K562 (cell line): ENCODE results near the gene SNX27. TPM values are rescaled to one million over a fixed set of nuclear protein-coding genes. Genes with fewer than 3 reads are reported as not detected.
A peak's percentile ranks its signal among the peaks of the same experiment; 100 is the strongest.

Experiments
- ATAC-seq: fragments of 200-7000 bp; cut with Tn5 transposase; 3 replicates; pipeline ENCODE4 v1.9.1; 2020; ENCODE audit warnings: moderate library complexity
- BruUV-seq: library from RNA; stranded (reverse); fragments of 400-500 nt; replicated peaks from 2 replicates; lab custom pipeline; 2021; lab: Mats Ljungman, UMichigan
- CTCF ChIA-PET: fragments of 300-600 bp; formaldehyde crosslinking; extraction: SDS; loops from one replicate; lab custom pipeline; 2021; ENCODE audit warnings: low intra/inter-chr PET ratio; lab: Yijun Ruan, JAX
- POLR2A ChIA-PET: fragments of 300-600, 350-650 bp; sonication (Branson Sonifier 250); formaldehyde crosslinking; extraction: SDS; loops from one replicate; lab custom pipeline; 2021; ENCODE audit warnings: antibody characterized with exemption, inconsistent platforms; lab: Yijun Ruan, JAX
- DNase-seq, 4 experiments: peaks; one replicate each; pipeline versions ENCODE4 v3.0.0 to v3.0.0-alpha.2; 2011 to 2018; ENCODE audit warnings: low spot score in 3 of 4, mixed read lengths in 3 of 4; ENCODE audit errors: extremely low read depth in 1 of 4
- FAIRE-seq: peaks from 2 replicates; lab custom pipeline; 2011; peaks lifted over from hg19 to GRCh38; lab: Jason Lieb, UNC
- H2AFZ ChIP-seq: 2 replicates; pipeline ENCODE4 v1.6.0; 2011; ENCODE audit warnings: low read depth, low read length, control low read depth, inconsistent platforms
- H3K27ac ChIP-seq: fragments of 200-600 bp; 3 replicates; pipeline ENCODE4 v1.8.0; 2011; ENCODE audit warnings: low read depth, mild to moderate bottlenecking, control low read depth, inconsistent platforms, low read length, moderate library complexity, mixed read lengths; ENCODE audit errors: extremely low read depth
- H3K27me3 ChIP-seq, 2 experiments: fragments of 300-600 bp in 1 of 2; 2 replicates in 1 of 2; 3 replicates in 1 of 2; pipeline versions ENCODE4 v1.6.0 to v1.8.0; 2011; ENCODE audit warnings: inconsistent platforms in 2 of 2, low read length in 2 of 2, mild to moderate bottlenecking in 1 of 2, mixed read lengths in 1 of 2, moderate library complexity in 1 of 2; ENCODE audit not compliant: control insufficient read depth in 2 of 2, insufficient read depth in 2 of 2
- H3K36me3 ChIP-seq: fragments of 300-600 bp; 3 replicates; pipeline ENCODE4 v1.8.0; 2011; ENCODE audit warnings: mild to moderate bottlenecking, low read length, inconsistent platforms; ENCODE audit not compliant: control insufficient read depth, insufficient read depth
- H3K4me1 ChIP-seq, 2 experiments: fragments of 200-600 bp in 1 of 2; replicated peaks in 1 of 2; 2 replicates in 1 of 2; 3 replicates in 1 of 2; pipeline versions ENCODE4 v1.5.1 to v1.8.0; 2011; ENCODE audit warnings: inconsistent platforms in 2 of 2, low read length in 2 of 2, mild to moderate bottlenecking in 1 of 2, mixed read lengths in 1 of 2, moderate library complexity in 1 of 2; ENCODE audit not compliant: control insufficient read depth in 2 of 2, insufficient read depth in 2 of 2
- H3K4me2 ChIP-seq: 2 replicates; pipeline ENCODE4 v1.6.1; 2011; ENCODE audit warnings: low read length, control low read depth, inconsistent platforms, mixed read lengths; ENCODE audit not compliant: insufficient read depth
- H3K4me3 ChIP-seq: fragments of 200-600 bp; sonication (generic), shearing (Covaris generic); 2 replicates; pipeline ENCODE4 v1.5.1; 2016; ENCODE audit warnings: control low read depth, inconsistent platforms
- H3K79me2 ChIP-seq: fragments of 200-600 bp; 3 replicates; pipeline ENCODE4 v1.8.0; 2011; ENCODE audit warnings: low read length, inconsistent platforms; ENCODE audit not compliant: control insufficient read depth, insufficient read depth
- H3K9ac ChIP-seq, 2 experiments: 2 replicates each; pipeline versions ENCODE4 v1.6.0 to v1.6.1; 2011; ENCODE audit warnings: low read depth in 2 of 2, low read length in 2 of 2, control low read depth in 1 of 2, inconsistent platforms in 1 of 2, mild to moderate bottlenecking in 1 of 2, mixed read lengths in 1 of 2; ENCODE audit not compliant: insufficient read depth in 1 of 2
- H3K9me1 ChIP-seq: one replicate; pipeline ENCODE4 v1.6.0; 2011; ENCODE audit warnings: inconsistent platforms, mild to moderate bottlenecking, low read length, moderate library complexity; ENCODE audit not compliant: control insufficient read depth, insufficient read depth
- H3K9me3 ChIP-seq: replicated peaks from 2 replicates; pipeline ENCODE4 v1.5.1; 2011; ENCODE audit warnings: low read depth, low read length, inconsistent platforms; ENCODE audit not compliant: control insufficient read depth, insufficient read depth
- H4K20me1 ChIP-seq: replicated peaks from 2 replicates; pipeline ENCODE4 v1.6.1; 2011; ENCODE audit warnings: low read length, inconsistent platforms, mixed read lengths; ENCODE audit not compliant: control insufficient read depth, insufficient read depth
- GTF2E2 ChIP-seq: fragments of 200-800 bp; sonication (Bioruptor generic); IDR thresholded peaks from 2 replicates; pipeline ENCODE4 v1.6.1; 2016; ENCODE audit warnings: missing genetic modification characterization, missing compliant biosample characterization
- HDAC2 ChIP-seq: fragments of 450-650 bp; IDR thresholded peaks from 2 replicates; pipeline ENCODE4 v1.6.1; 2016; ENCODE audit warnings: mild to moderate bottlenecking
- PHB2 ChIP-seq: fragments of 450-650 bp; IDR thresholded peaks from 2 replicates; pipeline ENCODE4 v1.6.1; 2017; ENCODE audit warnings: low read depth
- RAD51 ChIP-seq: fragments of 450-650 bp; IDR thresholded peaks from 2 replicates; pipeline ENCODE4 v1.7.1; 2016; ENCODE audit warnings: low read depth, mild to moderate bottlenecking, borderline replicate concordance
- WGBS: fragments of 100-300 bp; shearing (Covaris generic); methylation state at CpG from one replicate; pipeline ENCODE4 v1.1.6; 2016; ENCODE audit warnings: low coverage, mixed read lengths; ENCODE audit not compliant: insufficient coverage; ENCODE audit errors: missing lambda C conversion rate; 5-methylcytosine and 5-hydroxymethylcytosine counted together
- in situ Hi-C: fragments of 300-500 bp; cut with MboI; formaldehyde crosslinking; loops from 4 replicates; pipeline ENCODE4 v1.15.0; 2018; ENCODE audit warnings: inconsistent platforms, mixed read lengths
- intact Hi-C: fragments of 100-400 bp; cut with micrococcal nuclease; formaldehyde crosslinking; loops from 2 replicates; pipeline ENCODE4 v1.14.2; 2022
- polyA plus RNA-seq, 8 experiments: library from polyadenylated mRNA; depleted of rRNA in 4 of 8; stranded (reverse) in 5 of 8; unstranded in 3 of 8; fragments of >200 nt; fragmentation: Nextera tagmentation in 2 of 8; fragmentation: Illumina TruSeq in 1 of 8; extraction: Ambion mirVana in 2 of 8; extraction: Trizol in 1 of 8; gene quantifications; 2 replicates each; pipeline versions ENCODE4 v1.2.1 to v1.2.3, GENCODE V29; 2011 to 2014; ENCODE audit warnings: inconsistent platforms in 1 of 8, missing spikeins in 1 of 8
- total RNA-seq, 7 experiments: library from RNA; depleted of rRNA in 6 of 7; stranded (reverse); fragments of >200 nt in 6 of 7; fragmentation: Illumina TruSeq in 2 of 7; extraction: Trizol in 2 of 7; gene quantifications; 2 replicates each; pipeline versions ENCODE4 v1.2.1 to v1.2.3, GENCODE V29; 2011 to 2021; ENCODE audit warnings: low replicate concordance in 1 of 7

Gene SNX27
- total and polyA plus RNA-seq, 9 of the 15 experiments (the other 6 are each of a cell fraction or from before 2014, with no cell fraction given) = 4.5 to 18.7 (median 10.1) TPM

DNA sequence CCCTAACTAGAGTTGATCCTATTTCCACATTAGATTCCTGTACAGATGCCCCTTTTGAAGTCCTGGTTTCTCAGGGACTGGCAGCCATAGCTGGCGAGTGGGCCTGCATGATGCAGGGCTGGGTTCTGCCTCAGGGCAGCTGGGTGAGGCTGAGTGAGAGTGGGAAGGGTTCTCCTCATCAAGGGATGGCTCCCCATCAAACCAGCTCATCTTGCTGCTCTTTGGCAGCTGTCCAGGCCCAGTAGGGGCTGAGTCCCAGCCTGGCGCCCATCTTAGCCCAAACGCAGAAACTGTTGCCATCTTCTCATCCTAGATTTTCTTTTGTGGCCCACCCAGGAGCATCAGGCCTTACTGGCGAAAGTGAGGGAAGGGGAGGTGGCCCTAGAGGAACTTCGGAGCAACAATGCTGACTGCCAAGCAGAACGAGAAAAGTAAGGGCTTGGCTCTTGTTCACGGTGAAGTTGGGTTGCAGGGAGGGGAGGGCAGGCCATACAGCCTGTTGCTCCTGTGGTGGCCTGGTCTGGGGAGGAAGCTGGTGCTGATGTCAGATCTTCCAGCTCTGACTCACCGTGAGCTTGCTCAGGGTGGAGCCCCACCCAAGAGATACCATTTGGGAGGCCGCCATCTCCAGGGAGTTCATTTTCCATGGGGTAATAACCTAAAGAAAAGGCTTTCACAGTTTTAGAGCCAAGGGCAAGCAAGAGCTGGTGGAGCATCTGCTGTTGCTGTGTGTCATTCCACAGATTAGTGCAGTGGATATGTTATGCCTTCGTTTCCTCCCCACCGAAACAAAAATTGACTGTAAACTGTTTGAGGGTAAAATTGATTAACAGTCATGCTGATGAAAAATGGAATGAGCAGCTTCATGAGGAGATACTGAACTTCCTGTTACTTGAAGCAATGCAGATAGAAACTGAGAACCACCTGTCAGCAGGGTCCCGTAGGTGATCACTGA, 37.0 kb upstream of the SNX27 start (continued):
- no peak for TF ChIP-seq RAD51
- TF ChIP-seq GTF2E2 (tag) = 0 out of 2 replicates have a peak, but pooled peaks have one; percentile 38
- 0 out of 2 replicates have a peak, but pooled peaks have one; percentile 46 for TF ChIP-seq HDAC2

DNA sequence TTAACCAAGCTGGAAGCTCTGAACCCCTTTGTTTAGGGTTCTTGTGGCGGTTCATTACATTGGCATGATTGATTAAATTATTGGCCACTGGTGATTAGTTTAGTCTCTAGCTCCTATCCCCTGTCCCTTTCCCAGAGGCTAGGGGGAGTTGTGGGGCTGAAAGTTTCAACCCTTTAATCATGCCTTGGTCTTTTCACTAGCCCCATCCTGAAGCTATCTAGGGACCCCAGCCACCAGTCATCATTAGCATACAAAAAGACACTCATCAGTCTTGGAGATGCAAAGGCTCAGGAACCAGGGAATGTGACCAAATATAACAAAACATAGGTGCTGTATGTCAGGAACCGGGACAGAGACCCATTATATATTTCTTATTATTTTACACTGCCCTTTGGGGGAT, 34.7 kb upstream of the SNX27 start:
- no peaks in the 10 kb centered on the region for H3K9me1 ChIP-seq
- H3K4me1 ChIP-seq = peaks cover 11 to 26% of the 10 kb centered on the region in 2 experiments; a peak in 4 of 5 replicates
- CTCF ChIA-PET = no interaction called here

More for the DNA sequence above, 34.7 kb upstream of the SNX27 start:
- no peak for TF ChIP-seq PHB2
- Histone ChIP-seq H3K79me2 (no peaks in the 10 kb centered on the region), H2AFZ (no peak overlapping the region), H3K9ac (no peak overlapping the region), H4K20me1 (no peaks in the 10 kb centered on the region), H3K4me3 (no peak overlapping the region), H3K27me3 (no peaks in the 10 kb centered on the region), H3K27ac (no peak overlapping the region), H3K9me3 (no peaks in the 10 kb centered on the region), H3K4me2 (no peak overlapping the region), H3K36me3 (no peaks in the 10 kb centered on the region; the same call in 2 of the 3 replicates)
- intact Hi-C loops = loop anchor here (5.0 kb wide), 1 partner anchor 35 kb away; the partner anchor contains the start of gene TUFT1
- no peak for ATAC-seq
- BruUV-seq = no TSS peak
- no peak for DNase-seq
- POLR2A ChIA-PET = no interaction called here
- in situ Hi-C loops = no loop called here
- no peak for FAIRE-seq
- 61% methylated on average over 2 of the region's 2 CpGs for WGBS
